Measurements from ENCODE around the gene OR4D2. TPM values are rescaled to one million over a fixed set of nuclear protein-coding genes. Genes with fewer than 3 reads are reported as not detected.

The OR4D2 gene
- polyA plus RNA-seq, 1 of the 3 experiments (the other 2 are of a cell fraction), result not detected

GRCh38 chr17:58208344-58208743 lies 41.6 kb downstream of the OR4D2 start:
- Histone ChIP-seq H3K27me3 (ENCODE audit: insufficient read depth) (no peaks in the 10 kb centered on the region), H3K9me2 (no peaks in the 10 kb centered on the region), H3F3A (replicated peaks; ENCODE audit: insufficient read depth) (no peaks in the 10 kb centered on the region), H3K79me2 (ENCODE audit: insufficient read depth) (no peaks in the 10 kb centered on the region), H3K9ac (no peak overlapping the region), H3K9me3 (no peaks in the 10 kb centered on the region), H3K27ac (ENCODE audit: low read depth in 2 of 2, low read length in 1 of 2) (no peak overlapping the region), H3K4me1 (ENCODE audit: control insufficient read depth in 1 of 2, insufficient read depth in 2 of 2, low read depth in 1 of 2, low read length in 1 of 2) (no peaks in the 10 kb centered on the region), H3K4me2 (no peak overlapping the region), H3K36me3 (replicated peaks in 1 of 2; ENCODE audit: control insufficient read depth in 1 of 2, insufficient read depth in 2 of 2, low read length in 1 of 2) (peaks cover 9 to 61% of the 10 kb centered on the region in 2 experiments), H2AFZ (ENCODE audit: low read depth) (no peak overlapping the region), H4K20me1 (ENCODE audit: insufficient read depth) (no peaks in the 10 kb centered on the region), H3K4me3 (ENCODE audit: low read depth in 2 of 2, low read length in 1 of 2) (no peak overlapping the region)
- ChIA-PET CTCF (no interaction called here), POLR2A (no interaction called here)
- WGBS (ENCODE audit: low lambda C conversion rate), result 90% methylated on average over 5 of the region's 5 CpGs
- no peak for TF ChIP-seq EP300 (IDR thresholded peaks at IDR 0.05; ENCODE audit: borderline replicate concordance in 1 of 2, low read depth in 1 of 2, low read length in 1 of 2)
- no peak for DNase-seq

- Histone ChIP-seq H3K9me2 (no peaks in the 10 kb centered on the region), H3K4me2 (no peak overlapping the region), H3F3A (replicated peaks; ENCODE audit: insufficient read depth) (no peaks in the 10 kb centered on the region), H3K27ac (ENCODE audit: low read depth in 2 of 2, low read length in 1 of 2) (no peak overlapping the region), H3K36me3 (replicated peaks in 1 of 2; ENCODE audit: control insufficient read depth in 1 of 2, insufficient read depth in 2 of 2, low read length in 1 of 2) (peaks cover 13 to 79% of the 10 kb centered on the region in 2 experiments), H2AFZ (ENCODE audit: low read depth) (no peak overlapping the region), H3K4me3 (ENCODE audit: low read depth in 2 of 2, low read length in 1 of 2) (no peak overlapping the region), H3K27me3 (ENCODE audit: insufficient read depth) (no peaks in the 10 kb centered on the region), H3K79me2 (ENCODE audit: insufficient read depth) (no peaks in the 10 kb centered on the region), H3K4me1 (ENCODE audit: control insufficient read depth in 1 of 2, insufficient read depth in 2 of 2, low read depth in 1 of 2, low read length in 1 of 2) (no peaks in the 10 kb centered on the region), H3K9ac (no peak overlapping the region), H3K9me3 (no peaks in the 10 kb centered on the region), H4K20me1 (ENCODE audit: insufficient read depth) (no peaks in the 10 kb centered on the region)
- POLR2A ChIA-PET, result no interaction called here
- CTCF ChIA-PET, result interaction anchor here (1.9 to 2.3 kb wide), 3 partner anchors 8 to 39 kb away, joined by 6 to 10 read pairs (median 7); partner anchors contain the start of gene MKS1
- 79% methylated on average over 5 of the region's 5 CpGs for WGBS (ENCODE audit: low lambda C conversion rate)
- TF ChIP-seq, protein P1, sequence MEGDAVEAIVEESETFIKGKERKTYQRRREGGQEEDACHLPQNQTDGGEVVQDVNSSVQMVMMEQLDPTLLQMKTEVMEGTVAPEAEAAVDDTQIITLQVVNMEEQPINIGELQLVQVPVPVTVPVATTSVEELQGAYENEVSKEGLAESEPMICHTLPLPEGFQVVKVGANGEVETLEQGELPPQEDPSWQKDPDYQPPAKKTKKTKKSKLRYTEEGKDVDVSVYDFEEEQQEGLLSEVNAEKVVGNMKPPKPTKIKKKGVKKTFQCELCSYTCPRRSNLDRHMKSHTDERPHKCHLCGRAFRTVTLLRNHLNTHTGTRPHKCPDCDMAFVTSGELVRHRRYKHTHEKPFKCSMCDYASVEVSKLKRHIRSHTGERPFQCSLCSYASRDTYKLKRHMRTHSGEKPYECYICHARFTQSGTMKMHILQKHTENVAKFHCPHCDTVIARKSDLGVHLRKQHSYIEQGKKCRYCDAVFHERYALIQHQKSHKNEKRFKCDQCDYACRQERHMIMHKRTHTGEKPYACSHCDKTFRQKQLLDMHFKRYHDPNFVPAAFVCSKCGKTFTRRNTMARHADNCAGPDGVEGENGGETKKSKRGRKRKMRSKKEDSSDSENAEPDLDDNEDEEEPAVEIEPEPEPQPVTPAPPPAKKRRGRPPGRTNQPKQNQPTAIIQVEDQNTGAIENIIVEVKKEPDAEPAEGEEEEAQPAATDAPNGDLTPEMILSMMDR (IDR thresholded peaks at IDR 0.05), result peak; percentile 42
- TF ChIP-seq YY1 (IDR thresholded peaks at IDR 0.05; ENCODE audit: low read depth) (no peak), GABPA (IDR thresholded peaks at IDR 0.05; ENCODE audit: low read depth) (no peak)
- DNase-seq, result no peak
These were observed 44.1 kb downstream of the OR4D2 start for GRCh38 chr17:58210922-58211321.

GRCh38 chr17:58215685-58216084 lies 48.9 kb downstream of the OR4D2 start:
- no peaks in the 10 kb centered on the region for H3K79me2 ChIP-seq (ENCODE audit: insufficient read depth)
- no peak overlapping the region for H3K27ac ChIP-seq (ENCODE audit: low read depth in 2 of 2, low read length in 1 of 2)
- no peak overlapping the region for H3K9ac ChIP-seq
- peak; percentile 22 for DNase-seq
- H3K36me3 ChIP-seq (replicated peaks in 1 of 2; ENCODE audit: control insufficient read depth in 1 of 2, insufficient read depth in 2 of 2, low read length in 1 of 2), result peaks cover 8 to 46% of the 10 kb centered on the region in 2 experiments
- no peak overlapping the region for H2AFZ ChIP-seq (ENCODE audit: low read depth)
- no peaks in the 10 kb centered on the region for H3F3A ChIP-seq (replicated peaks; ENCODE audit: insufficient read depth)
- no peaks in the 10 kb centered on the region for H3K9me2 ChIP-seq
- CTCF ChIA-PET, result interaction anchor here (0.8 to 3.2 kb wide), 8 partner anchors 9 to 201 kb away, joined by 3 to 14 read pairs (median 5); partner anchors contain the start of gene RNF43
- TF ChIP-seq, protein P2, sequence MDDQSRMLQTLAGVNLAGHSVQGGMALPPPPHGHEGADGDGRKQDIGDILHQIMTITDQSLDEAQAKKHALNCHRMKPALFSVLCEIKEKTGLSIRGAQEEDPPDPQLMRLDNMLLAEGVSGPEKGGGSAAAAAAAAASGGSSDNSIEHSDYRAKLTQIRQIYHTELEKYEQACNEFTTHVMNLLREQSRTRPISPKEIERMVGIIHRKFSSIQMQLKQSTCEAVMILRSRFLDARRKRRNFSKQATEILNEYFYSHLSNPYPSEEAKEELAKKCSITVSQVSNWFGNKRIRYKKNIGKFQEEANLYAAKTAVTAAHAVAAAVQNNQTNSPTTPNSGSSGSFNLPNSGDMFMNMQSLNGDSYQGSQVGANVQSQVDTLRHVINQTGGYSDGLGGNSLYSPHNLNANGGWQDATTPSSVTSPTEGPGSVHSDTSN (IDR thresholded peaks at IDR 0.05), result no peak
- TF ChIP-seq MEF2A (IDR thresholded peaks at IDR 0.05; ENCODE audit: borderline replicate concordance, low read depth) (no peak), USF1 (IDR thresholded peaks at IDR 0.05; ENCODE audit: borderline replicate concordance, low read depth) (no peak), POLR2AphosphoS5 (IDR thresholded peaks at IDR 0.05; ENCODE audit: low read depth, low read length) (no peak), TCF12 (IDR thresholded peaks at IDR 0.05) (no peak), SIN3A (IDR thresholded peaks at IDR 0.05; ENCODE audit: borderline replicate concordance, low read depth, low read length) (no peak), TAF1 (IDR thresholded peaks at IDR 0.05; ENCODE audit: borderline replicate concordance, low read depth, low read length) (no peak), ELF1 (IDR thresholded peaks at IDR 0.05) (no peak), SMC3 (IDR thresholded peaks at IDR 0.05; ENCODE audit: low read depth, low read length) (no peak), CHD2 (IDR thresholded peaks at IDR 0.05; ENCODE audit: low read length, partially characterized antibody) (no peak)
- H4K20me1 ChIP-seq (ENCODE audit: insufficient read depth), result no peaks in the 10 kb centered on the region
- H3K4me1 ChIP-seq (ENCODE audit: control insufficient read depth in 1 of 2, insufficient read depth in 2 of 2, low read depth in 1 of 2, low read length in 1 of 2), result peaks cover 0 to 10% of the 10 kb centered on the region in 2 experiments; a peak in 1 of 4 replicates
- no peak overlapping the region for H3K4me3 ChIP-seq (ENCODE audit: low read depth in 2 of 2, low read length in 1 of 2)
- H3K27me3 ChIP-seq (ENCODE audit: insufficient read depth), result no peaks in the 10 kb centered on the region
- no peaks in the 10 kb centered on the region for H3K9me3 ChIP-seq
- no peak overlapping the region for H3K4me2 ChIP-seq
- POLR2A ChIA-PET, result interaction anchor here (1.1 kb wide), 1 partner anchor 9 kb away, joined by 3 read pairs; no protein-coding TSS in a partner anchor
